GM18499 (cell line): ENCODE data around the gene DDX53.

ENCODE experiments used
- ATAC-seq: cut with Tn5 transposase; IDR thresholded peaks from one replicate; pipeline ENCODE4 v1.9.1; 2021; ENCODE audit warnings: moderate number of reproducible peaks; ENCODE audit not compliant: insufficient read depth, unreplicated experiment

DDX53 gene

DNA sequence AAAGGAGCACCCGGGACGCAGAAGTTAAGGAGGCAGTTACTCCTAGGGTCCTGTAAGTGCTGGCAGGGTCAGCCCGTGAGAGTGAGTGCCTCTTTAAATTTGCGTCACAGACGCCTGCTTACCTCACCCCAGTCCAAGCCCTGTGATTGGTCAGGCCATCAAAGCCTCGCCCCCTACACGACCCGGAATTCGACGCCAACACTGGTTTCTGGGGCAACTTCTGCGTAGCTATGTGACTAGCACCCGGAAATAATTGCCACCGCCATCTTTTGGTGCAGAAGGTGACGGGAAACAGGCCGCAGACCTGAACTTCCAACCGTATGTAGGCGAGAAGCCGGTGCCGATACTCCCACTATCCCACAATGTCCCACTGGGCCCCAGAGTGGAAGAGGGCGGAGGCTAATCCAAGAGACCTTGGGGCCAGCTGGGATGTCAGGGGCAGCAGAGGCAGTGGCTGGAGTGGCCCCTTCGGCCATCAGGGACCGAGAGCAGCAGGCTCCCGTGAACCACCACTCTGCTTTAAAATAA, at the start of gene DDX53:
DDX53 (plus strand) TSS at position 265 of the 528 bp plus-strand sequence; CDS start at position 363, 98 bp downstream.
- no peak for ATAC-seq

DNA sequence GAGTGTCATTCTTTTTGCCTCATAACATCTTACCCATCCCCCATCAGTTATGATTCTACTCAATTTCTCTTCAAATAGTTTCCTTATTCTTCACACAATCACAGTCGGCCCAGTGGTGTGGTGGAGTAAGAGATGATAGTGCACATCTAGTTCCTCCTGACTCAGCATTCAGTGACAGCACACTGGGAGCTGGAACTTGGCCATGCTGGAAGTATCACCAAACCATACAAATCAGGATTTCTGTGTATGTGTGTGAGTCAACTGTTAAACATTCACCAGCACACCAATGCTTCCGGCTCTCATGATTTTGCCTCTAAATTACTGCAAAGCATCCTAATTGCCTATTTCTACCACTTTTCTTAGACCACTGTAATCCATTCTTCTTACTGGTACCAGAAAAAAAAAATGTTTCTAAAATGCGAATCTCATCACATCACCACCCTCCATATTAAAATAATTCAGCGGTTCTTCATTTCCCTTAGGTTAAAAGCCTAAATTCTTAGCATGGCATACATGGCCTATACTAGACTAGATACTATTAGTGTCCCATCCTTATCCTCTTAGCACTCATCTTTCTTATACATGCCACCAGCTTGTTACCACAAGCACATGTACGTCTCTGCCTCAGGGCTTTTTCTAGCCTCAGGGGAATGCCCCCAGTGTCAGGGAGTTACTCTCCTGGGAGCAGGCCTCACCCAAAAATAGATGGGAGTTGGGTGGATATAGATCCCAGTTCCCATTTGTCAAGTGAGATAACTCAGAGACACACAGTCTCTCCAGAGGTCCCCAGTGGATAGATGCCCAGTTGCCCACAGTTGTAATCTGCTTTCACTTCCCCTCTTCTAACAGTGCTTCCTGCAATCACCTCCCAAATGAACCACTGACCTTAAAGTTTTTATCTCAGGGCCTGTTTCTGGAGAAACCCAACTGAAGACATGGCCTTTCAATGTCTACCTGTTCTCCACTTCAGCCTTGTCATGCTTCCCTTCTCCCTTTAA, 49.2 kb upstream of the DDX53 start:
- no peak for ATAC-seq

- no peak for ATAC-seq
These were observed 47.8 kb upstream of the DDX53 start for GRCh38 chrX:22952010-22952409.

GRCh38 chrX:22958250-22958649, 41.5 kb upstream of the DDX53 start:
- no peak for ATAC-seq

GRCh38 chrX:22959204-22959920, 40.4 kb upstream of the DDX53 start:
- ATAC-seq, result no peak

GRCh38 chrX:22963196-22963595, 36.6 kb upstream of the DDX53 start:
- ATAC-seq, result no peak

GRCh38 chrX:22968494-22968893, 31.3 kb upstream of the DDX53 start:
- no peak for ATAC-seq

DNA sequence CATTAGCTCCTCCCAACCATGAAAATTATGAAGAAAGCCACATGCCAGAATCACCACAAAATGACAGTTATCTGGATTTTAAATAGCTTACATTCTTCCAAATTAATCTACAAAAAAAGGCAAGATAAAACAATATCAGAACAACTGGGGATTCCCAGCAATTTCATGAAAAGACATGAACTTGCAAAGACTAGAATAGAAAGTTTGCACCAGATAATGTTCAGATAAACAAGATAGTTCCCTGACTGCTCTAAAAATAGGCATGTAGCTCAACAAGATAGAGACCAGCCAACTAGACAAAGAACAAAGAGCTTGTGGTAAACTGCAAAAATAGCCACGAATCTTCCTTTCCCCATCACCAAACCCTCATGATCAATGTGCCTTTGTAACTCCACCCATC, 30.3 kb upstream of the DDX53 start:
- ATAC-seq, result no peak

- ATAC-seq, result no peak
These were observed 28.9 kb upstream of the DDX53 start for GRCh38 chrX:22970861-22971260.

GRCh38 chrX:22974616-22975015, 25.1 kb upstream of the DDX53 start:
- no peak for ATAC-seq

- no peak for ATAC-seq
These were observed 24.0 kb upstream of the DDX53 start for GRCh38 chrX:22975786-22976185.

DNA sequence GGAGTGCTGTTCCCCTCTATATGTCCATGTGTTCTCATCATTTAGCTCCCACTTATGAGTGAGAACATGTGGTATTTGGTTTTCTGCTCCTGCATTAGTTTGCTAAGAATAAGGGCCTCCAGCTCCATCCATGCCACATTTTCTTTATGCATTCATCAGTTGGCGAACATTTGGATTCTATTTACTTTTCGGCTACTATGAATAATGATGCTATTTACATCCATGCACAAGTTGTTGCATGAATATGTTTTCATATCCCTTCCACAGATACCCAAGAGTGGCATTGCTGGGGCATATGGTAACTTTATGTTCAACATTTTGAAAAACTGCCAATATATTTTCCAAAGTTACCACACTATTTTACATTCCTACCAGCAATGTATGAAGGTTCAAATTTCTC, 13.8 kb upstream of the DDX53 start:
- no peak for ATAC-seq

DNA sequence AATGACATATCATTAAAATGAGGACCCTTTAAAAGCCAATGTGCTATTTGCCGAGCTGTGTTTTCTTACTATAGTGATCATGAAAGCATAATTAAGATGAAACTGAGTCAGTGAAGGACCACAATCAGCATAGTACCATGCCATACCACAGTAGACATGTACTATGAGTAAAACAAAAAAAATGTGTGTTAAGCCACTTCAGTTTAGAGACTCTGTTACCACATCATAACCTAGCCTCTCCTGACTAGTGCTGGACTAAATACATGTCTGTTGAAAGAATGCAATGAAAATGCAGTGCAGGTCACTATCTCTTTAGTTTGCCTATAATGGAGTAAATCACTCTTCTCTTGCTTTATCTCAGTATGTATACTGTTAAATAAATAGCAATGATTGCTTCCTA, 12.3 kb upstream of the DDX53 start:
- ATAC-seq, result no peak

DNA sequence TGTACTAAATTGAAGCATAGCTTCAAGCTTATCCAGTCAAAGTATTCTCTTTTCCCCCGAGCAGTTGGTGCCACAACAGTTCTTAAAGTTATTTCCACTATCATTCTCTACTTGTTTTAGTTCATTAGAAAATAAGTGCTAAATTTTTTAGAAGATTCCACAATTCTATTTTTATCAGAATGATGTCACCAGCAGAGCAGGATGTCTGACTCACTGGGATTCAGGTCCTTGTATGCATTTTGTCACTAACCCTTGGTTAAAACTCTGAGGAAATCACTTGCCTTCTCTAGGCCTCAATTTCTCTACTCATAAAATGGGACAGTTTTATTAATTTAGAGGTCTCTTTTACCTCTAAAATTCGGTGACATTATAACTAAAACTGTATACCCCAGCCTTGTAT, 3.4 kb downstream of the DDX53 start:
- no peak for ATAC-seq

GRCh38 chrX:23008431-23009099, 8.8 kb downstream of the DDX53 start:
- no peak for ATAC-seq

DNA sequence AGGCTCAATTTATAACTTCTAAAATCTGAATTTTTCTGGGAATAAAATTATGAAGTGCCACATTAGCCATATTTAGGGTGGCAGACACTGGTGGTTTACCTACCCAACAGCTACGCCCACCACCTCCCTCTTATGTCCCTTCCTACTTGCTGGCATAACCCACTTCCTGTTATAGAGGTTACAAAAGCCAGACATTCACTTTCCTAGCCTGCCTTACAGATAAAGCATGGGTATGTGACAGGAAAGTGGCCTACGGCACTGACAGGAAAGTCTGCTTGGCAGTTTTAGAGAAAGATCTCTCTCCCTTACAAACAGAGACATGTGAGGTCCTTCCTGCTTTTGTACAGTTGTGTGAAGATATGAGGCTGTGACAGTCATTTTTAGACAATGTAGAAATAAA, 12.4 kb downstream of the DDX53 start:
- no peak for ATAC-seq

- ATAC-seq, result no peak
These were observed 12.9 kb downstream of the DDX53 start for GRCh38 chrX:23012636-23013035.

DNA sequence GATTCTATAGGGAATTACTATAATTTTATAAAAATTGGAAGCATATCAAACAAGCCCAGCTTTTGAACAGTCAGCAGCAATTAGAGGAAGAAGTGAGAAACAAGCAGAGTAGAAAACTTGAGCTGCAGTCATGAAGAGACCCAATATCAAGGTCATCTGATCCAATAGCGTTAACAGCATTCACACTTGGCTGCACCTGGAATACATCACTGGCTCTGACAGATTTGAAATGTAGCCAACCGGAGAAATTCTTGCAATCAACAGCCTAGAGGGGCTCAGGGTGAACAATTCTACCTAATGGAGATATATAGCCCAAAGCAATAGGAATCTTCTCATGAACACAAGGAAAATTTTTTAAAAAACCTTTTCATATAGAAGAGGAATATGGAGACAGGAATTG, 13.6 kb downstream of the DDX53 start:
- ATAC-seq, result no peak

DNA sequence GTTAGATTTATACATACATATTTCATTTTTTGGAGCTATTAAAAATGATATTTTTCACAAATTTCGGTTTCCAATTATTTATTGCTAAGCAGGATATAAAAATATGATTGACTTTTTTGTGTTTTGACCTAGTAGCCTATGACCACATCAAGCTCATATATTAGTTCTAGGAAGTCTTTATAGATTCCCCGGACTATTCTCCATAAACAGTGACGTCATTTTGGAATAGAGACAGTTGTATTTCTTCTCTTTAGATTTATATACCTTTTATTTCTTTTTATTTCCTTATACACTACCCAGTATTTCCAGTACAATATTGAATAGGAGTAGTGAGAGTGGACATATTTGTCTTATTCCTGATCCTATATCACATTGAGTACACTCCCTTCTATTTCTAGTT, 31.8 kb downstream of the DDX53 start:
- ATAC-seq, result no peak

DNA sequence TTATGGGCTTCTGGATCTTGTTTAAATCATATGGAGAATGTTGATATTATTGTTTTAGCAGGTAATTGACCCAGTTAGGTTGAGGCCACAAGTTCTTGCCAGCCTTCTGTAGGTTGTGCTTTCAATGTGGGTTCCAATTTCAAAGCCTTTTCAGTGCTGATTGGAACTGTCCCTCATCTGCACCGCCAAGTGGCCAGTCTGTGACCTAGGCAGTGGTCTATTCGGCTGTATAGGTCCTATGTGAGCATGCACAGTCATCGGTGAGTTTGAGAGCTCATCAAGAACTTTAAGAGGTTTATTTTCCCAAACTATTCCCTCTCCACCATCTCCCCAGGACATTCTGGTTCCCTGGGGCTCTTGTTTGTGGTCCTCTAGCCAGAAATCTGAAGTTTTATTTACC, 35.7 kb downstream of the DDX53 start:
- no peak for ATAC-seq

DNA sequence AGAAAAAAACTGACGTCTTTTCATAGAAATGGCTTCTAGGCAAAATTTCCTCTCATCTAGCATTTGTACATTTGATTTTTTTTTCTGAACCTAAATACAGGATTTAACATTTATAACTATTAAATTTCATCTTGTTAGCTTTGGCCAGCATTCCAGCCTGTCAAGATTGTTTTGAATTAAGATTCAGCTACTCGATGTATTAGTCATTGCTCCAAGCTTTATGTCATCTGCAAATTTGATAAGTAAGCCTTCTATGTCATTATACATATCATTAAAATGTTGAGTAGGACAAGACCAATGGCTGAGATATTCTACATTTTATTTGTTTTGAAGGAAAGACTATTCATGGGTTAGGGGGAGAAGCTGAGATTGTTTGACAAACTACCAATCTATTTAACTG, 46.7 kb downstream of the DDX53 start:
- no peak for ATAC-seq
